PFSK-1 (cell line): ENCODE results near the gene ALDH3B1.
"Not testable (repeated sequence)": the region's sequence is repeated elsewhere in the genome, so short reads cannot be mapped to it uniquely, and the experiment has no call there.

ENCODE experiments used
- POLR2AphosphoS5 ChIP-seq: IDR thresholded peaks from 2 replicates; pipeline ENCODE4 v1.6.1; 2012; ENCODE audit warnings: low read depth, mild to moderate bottlenecking, control low read depth, low read length, moderate library complexity
- SIN3A ChIP-seq: IDR thresholded peaks from 2 replicates; pipeline ENCODE4 v1.6.1; 2012; ENCODE audit warnings: mild to moderate bottlenecking, low read length, moderate library complexity, borderline replicate concordance; ENCODE audit not compliant: insufficient read depth
- TAF1 ChIP-seq: IDR thresholded peaks from 2 replicates; pipeline ENCODE4 v1.6.1; 2012; ENCODE audit warnings: low read length, control low read depth, borderline replicate concordance; ENCODE audit not compliant: insufficient read depth
- TF ChIP-seq, protein P1 (sequence below), 2 experiments: IDR thresholded peaks; 2 replicates each; pipeline versions ENCODE4 v1.6.1 to v1.8.0; 2011 to 2012; ENCODE audit warnings: low read depth in 2 of 2, low read length in 2 of 2, control low read depth in 1 of 2, inconsistent platforms in 1 of 2, mild to moderate bottlenecking in 1 of 2, moderate library complexity in 1 of 2; ENCODE audit not compliant: insufficient read depth in 1 of 2

DNA sequence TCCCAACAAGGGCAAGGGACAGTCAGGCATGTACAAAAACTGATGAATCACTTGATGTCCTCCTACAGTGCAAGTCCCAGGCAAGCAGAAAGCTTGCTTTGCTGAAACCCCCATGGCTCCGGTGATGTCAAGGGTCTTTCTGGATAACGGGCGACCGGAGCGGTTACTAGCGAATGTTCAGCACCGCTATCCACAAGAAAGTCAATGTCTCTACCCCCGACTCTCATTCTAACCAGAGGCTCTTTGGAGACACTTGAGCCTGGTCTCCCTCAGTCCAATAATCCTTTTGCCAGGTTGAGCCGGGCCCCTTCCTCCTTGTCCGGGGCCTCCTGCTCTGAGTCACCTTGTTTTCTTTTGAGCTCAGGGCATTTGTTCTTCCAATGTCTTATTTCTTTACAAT is 28.9 kb upstream of the ALDH3B1 start:
- TF ChIP-seq POLR2AphosphoS5, TAF1, SIN3A: not testable (repeated sequence)
- TF ChIP-seq, protein P1, sequence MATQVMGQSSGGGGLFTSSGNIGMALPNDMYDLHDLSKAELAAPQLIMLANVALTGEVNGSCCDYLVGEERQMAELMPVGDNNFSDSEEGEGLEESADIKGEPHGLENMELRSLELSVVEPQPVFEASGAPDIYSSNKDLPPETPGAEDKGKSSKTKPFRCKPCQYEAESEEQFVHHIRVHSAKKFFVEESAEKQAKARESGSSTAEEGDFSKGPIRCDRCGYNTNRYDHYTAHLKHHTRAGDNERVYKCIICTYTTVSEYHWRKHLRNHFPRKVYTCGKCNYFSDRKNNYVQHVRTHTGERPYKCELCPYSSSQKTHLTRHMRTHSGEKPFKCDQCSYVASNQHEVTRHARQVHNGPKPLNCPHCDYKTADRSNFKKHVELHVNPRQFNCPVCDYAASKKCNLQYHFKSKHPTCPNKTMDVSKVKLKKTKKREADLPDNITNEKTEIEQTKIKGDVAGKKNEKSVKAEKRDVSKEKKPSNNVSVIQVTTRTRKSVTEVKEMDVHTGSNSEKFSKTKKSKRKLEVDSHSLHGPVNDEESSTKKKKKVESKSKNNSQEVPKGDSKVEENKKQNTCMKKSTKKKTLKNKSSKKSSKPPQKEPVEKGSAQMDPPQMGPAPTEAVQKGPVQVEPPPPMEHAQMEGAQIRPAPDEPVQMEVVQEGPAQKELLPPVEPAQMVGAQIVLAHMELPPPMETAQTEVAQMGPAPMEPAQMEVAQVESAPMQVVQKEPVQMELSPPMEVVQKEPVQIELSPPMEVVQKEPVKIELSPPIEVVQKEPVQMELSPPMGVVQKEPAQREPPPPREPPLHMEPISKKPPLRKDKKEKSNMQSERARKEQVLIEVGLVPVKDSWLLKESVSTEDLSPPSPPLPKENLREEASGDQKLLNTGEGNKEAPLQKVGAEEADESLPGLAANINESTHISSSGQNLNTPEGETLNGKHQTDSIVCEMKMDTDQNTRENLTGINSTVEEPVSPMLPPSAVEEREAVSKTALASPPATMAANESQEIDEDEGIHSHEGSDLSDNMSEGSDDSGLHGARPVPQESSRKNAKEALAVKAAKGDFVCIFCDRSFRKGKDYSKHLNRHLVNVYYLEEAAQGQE (IDR thresholded peaks at IDR 0.05; ENCODE audit: insufficient read depth in 1 of 2, low read depth in 2 of 2, low read length in 2 of 2) = peak in 1 of 2 experiments; percentile 70; a peak in 2 of 4 replicates
